MCF 10A (cell line): ENCODE measurements around the gene ZNF343. TPM values are rescaled to one million over a fixed set of nuclear protein-coding genes. Genes with fewer than 3 reads are reported as not detected.

Experiments
- BruUV-seq: library from RNA; stranded (reverse); fragments of 400-500 nt; replicated peaks from 2 replicates; lab custom pipeline; 2021; lab: Mats Ljungman, UMichigan
- CTCF ChIA-PET: fragments of 300-600 bp; sonication (Branson Sonifier 250); formaldehyde crosslinking; extraction: SDS; loops from one replicate; lab custom pipeline; 2021; ENCODE audit warnings: antibody characterized with exemption, inconsistent platforms; lab: Yijun Ruan, JAX
- POLR2A ChIA-PET: fragments of 300-600, 350-650 bp; sonication (Branson Sonifier 250); formaldehyde crosslinking; extraction: SDS; loops from one replicate; lab custom pipeline; 2020; ENCODE audit warnings: antibody characterized with exemption, inconsistent platforms; lab: Yijun Ruan, JAX
- DNase-seq: peaks from one replicate; pipeline ENCODE4 v3.0.0-alpha.2; 2018; ENCODE audit not compliant: unreplicated experiment
- H3K27ac Mint-ChIP-seq: one replicate; pipeline ENCODE4 v1.8.0; 2022; ENCODE audit warnings: mild to moderate bottlenecking, low read depth, mixed read lengths; ENCODE audit not compliant: unreplicated experiment
- H3K27me3 Mint-ChIP-seq: one replicate; pipeline ENCODE4 v1.8.0; 2022; ENCODE audit warnings: mixed read lengths; ENCODE audit not compliant: insufficient read depth, unreplicated experiment
- H3K36me3 Mint-ChIP-seq: one replicate; pipeline ENCODE4 v1.8.0; 2022; ENCODE audit warnings: mild to moderate bottlenecking, moderate library complexity, mixed read lengths; ENCODE audit not compliant: insufficient read depth, unreplicated experiment
- H3K4me1 Mint-ChIP-seq: one replicate; pipeline ENCODE4 v1.8.0; 2022; ENCODE audit warnings: mixed read lengths; ENCODE audit not compliant: insufficient read depth, unreplicated experiment
- H3K4me3 Mint-ChIP-seq: one replicate; pipeline ENCODE4 v1.8.0; 2022; ENCODE audit warnings: mild to moderate bottlenecking, moderate library complexity, mixed read lengths; ENCODE audit not compliant: unreplicated experiment
- H3K9me3 Mint-ChIP-seq: one replicate; pipeline ENCODE4 v1.8.0; 2022; ENCODE audit warnings: mixed read lengths; ENCODE audit not compliant: unreplicated experiment
- intact Hi-C: fragments of 100-400 bp; cut with micrococcal nuclease; formaldehyde crosslinking; loops from 2 replicates; pipeline ENCODE4 v1.14.1; 2022
- total RNA-seq: library from RNA; stranded (reverse); gene quantifications from 2 replicates; pipeline ENCODE4 v1.2.3, GENCODE V29; 2022
- TF ChIP-seq, protein P1 (sequence below): fragments of 200-600 bp; IDR thresholded peaks from one replicate; pipeline ENCODE4 v1.8.0; 2022; ENCODE audit warnings: antibody characterized with exemption, mild to moderate bottlenecking; ENCODE audit not compliant: unreplicated experiment

ZNF343 gene
- total RNA-seq, 1 experiment from 2014 or later, result 16.6 TPM

DNA sequence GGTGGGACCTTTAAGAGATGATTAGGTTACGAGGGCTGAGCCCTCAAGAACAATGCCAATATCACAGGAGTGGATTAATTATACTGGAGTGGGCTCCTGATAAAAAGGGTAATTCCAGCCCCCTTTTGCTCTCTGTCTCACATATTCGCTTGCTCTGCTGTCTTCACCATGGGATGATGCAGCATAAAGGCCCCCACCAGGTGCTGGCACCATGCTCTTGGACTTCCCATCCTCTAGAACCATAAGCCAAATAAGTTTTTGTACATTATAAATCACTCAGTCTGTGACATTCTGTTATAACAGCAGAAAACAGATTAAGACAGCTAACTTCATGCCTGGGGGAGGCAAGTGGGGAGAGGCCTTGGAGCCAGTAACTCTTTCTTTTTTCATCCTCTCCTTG, 28.3 kb downstream of the ZNF343 start:
- ChIA-PET CTCF (interaction anchor here (1.0 kb wide), 1 partner anchor 8 kb away, joined by 3 read pairs; no protein-coding TSS in a partner anchor), POLR2A (interaction anchor here (2.1 to 2.2 kb wide), 2 partner anchors 9 to 10 kb away, joined by 9 to 10 read pairs; partner anchors contain the start of gene SNRPB)
- intact Hi-C loops, result no loop called here
- no peak overlapping the region for H3K4me3 Mint-ChIP-seq
- TF ChIP-seq, protein P1, sequence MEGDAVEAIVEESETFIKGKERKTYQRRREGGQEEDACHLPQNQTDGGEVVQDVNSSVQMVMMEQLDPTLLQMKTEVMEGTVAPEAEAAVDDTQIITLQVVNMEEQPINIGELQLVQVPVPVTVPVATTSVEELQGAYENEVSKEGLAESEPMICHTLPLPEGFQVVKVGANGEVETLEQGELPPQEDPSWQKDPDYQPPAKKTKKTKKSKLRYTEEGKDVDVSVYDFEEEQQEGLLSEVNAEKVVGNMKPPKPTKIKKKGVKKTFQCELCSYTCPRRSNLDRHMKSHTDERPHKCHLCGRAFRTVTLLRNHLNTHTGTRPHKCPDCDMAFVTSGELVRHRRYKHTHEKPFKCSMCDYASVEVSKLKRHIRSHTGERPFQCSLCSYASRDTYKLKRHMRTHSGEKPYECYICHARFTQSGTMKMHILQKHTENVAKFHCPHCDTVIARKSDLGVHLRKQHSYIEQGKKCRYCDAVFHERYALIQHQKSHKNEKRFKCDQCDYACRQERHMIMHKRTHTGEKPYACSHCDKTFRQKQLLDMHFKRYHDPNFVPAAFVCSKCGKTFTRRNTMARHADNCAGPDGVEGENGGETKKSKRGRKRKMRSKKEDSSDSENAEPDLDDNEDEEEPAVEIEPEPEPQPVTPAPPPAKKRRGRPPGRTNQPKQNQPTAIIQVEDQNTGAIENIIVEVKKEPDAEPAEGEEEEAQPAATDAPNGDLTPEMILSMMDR, result no peak
- peaks cover 44% of the 10 kb centered on the region for H3K36me3 Mint-ChIP-seq
- no peaks in the 10 kb centered on the region for H3K9me3 Mint-ChIP-seq
- DNase-seq, result no peak
- no peaks in the 10 kb centered on the region for H3K4me1 Mint-ChIP-seq
- BruUV-seq, result no TSS peak
- H3K27ac Mint-ChIP-seq, result no peak overlapping the region
- H3K27me3 Mint-ChIP-seq, result no peaks in the 10 kb centered on the region

DNA sequence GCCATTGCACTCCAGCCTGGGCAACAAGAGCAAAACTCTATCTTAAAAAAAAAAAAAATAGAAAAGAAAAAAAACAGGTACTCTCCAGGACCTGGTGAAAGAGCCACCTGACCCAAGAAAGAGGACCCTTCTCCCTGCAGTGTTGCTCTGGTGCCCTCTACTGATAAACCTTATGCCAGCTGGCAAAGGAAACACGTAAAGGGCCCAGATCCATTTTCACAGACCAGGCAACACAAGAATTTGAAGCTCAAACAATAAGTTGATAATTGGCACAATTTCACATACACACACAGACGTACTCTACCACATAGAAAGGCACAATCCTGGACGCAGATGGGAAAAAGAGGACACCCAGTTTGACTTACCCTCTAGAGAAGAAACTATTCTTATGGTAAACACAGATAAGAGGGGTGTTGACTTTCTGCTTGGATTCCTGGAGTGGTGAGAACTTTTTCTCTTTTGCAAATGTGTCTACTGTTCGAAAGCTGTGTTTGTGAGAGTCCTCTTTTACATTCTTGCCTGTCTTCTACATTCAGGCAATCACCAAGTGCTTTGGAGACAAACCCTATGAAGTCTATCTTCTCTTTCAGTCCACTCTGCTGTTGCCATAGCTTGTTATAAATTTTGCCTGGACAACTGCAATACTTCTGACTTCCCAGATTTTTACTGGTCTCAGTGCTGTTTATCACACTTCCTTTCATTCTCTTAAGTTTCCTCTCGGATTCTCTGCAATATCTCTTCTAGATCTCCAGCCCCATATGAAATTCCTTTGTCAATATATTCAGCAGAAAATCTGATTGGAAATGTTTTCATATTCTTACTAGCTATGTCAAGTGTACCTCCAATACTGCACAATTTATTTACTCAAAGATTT, 31.7 kb downstream of the ZNF343 start:
- no peaks in the 10 kb centered on the region for H3K9me3 Mint-ChIP-seq
- no peak overlapping the region for H3K4me3 Mint-ChIP-seq
- DNase-seq, result no peak
- TF ChIP-seq, protein P1, result no peak
- intact Hi-C loops, result no loop called here
- BruUV-seq, result no TSS peak
- POLR2A ChIA-PET, result interaction anchor here (1.0 to 1.2 kb wide), 2 partner anchors 33 to 175 kb away, joined by 3 to 4 read pairs; partner anchors contain the start of gene NOP56
- H3K36me3 Mint-ChIP-seq, result peaks cover 34% of the 10 kb centered on the region
- H3K4me1 Mint-ChIP-seq, result peaks cover 17% of the 10 kb centered on the region
- CTCF ChIA-PET, result interaction anchor here (0.6 to 1.2 kb wide), 5 partner anchors 10 to 198 kb away, joined by 3 to 6 read pairs (median 5); no protein-coding TSS in a partner anchor
- no peaks in the 10 kb centered on the region for H3K27me3 Mint-ChIP-seq
- H3K27ac Mint-ChIP-seq, result no peak overlapping the region

DNA sequence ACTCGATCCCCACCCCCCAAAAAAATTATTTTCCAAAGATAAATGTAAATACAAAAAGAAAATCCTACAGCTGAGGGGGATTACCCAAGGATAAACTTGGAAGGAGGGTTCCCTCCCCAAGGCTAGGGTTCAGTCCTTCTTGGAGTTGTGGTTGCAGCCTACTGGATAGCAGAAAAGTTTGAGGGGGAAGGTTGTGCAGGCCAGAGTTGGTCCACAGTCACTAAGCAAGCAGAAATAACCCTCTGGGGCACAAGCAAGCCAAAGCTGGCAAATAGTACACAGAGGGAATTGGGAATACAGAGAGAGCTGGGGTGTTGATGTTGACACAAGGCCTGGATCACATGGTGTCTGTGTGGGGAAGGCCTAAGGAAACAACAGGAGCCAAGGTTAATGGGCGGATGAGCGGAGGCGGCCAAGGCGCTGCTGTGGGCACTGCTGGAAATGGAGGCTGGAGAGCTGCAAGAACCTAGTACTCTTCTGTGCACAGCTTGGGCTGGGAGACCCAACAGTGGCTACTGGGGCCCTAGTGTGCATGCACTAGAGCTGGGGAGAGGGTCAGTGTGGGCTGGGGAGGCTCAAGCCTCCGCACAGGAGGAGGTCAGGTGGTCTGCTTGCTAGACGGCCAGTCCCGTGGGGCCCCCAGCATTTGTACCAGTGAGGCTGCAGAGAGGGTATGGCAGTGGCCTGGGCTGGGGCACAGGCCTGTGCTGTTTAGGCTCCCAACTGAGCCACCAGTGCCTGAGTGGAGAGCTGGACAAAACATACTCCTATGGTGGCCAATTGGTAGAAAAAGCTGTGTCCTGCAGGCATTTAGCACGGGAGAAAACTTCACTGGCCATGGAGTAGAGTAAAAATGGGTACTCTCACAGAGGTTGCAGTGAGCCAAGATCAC, 32.6 kb downstream of the ZNF343 start:
- CTCF ChIA-PET, result interaction anchor here (0.6 to 1.1 kb wide), 3 partner anchors 18 to 257 kb away, joined by 3 read pairs; no protein-coding TSS in a partner anchor
- POLR2A ChIA-PET, result interaction anchor here (0.9 to 1.2 kb wide), 4 partner anchors 20 to 177 kb away, joined by 3 read pairs; partner anchors contain the start of gene ZNF343
- DNase-seq, result no peak
- Mint-ChIP-seq H3K4me3 (no peak overlapping the region), H3K9me3 (no peaks in the 10 kb centered on the region), H3K27me3 (no peaks in the 10 kb centered on the region), H3K27ac (no peak overlapping the region), H3K36me3 (peaks cover 26% of the 10 kb centered on the region), H3K4me1 (peaks cover 24% of the 10 kb centered on the region)
- no TSS peak for BruUV-seq
- intact Hi-C loops, result no loop called here
- TF ChIP-seq, protein P1, result no peak
